COR-L47 (cell line): ENCODE measurements around the gene KCNQ2.

ENCODE experiments used
- DNase-seq: peaks from one replicate; lab custom pipeline; 2025; lab: John Stamatoyannopoulos, UW

KCNQ2 gene

GRCh38 chr20:63434599-63435378 lies 37.7 kb downstream of the KCNQ2 start:
- DNase-seq = peak; percentile 45

- no peak for DNase-seq
These were observed 38.5 kb downstream of the KCNQ2 start for GRCh38 chr20:63433756-63434531.

- no peak for DNase-seq
These were observed 39.1 kb downstream of the KCNQ2 start for GRCh38 chr20:63433351-63433750.

- DNase-seq = no peak
These were observed 39.7 kb downstream of the KCNQ2 start for GRCh38 chr20:63432577-63433325.

GRCh38 chr20:63431944-63432343 lies 40.5 kb downstream of the KCNQ2 start:
- DNase-seq = no peak

- DNase-seq = no peak
These were observed 41.6 kb downstream of the KCNQ2 start for GRCh38 chr20:63430891-63431290.

- no peak for DNase-seq
These were observed 42.5 kb downstream of the KCNQ2 start for GRCh38 chr20:63429992-63430391.

- DNase-seq = no peak
These were observed 43.4 kb downstream of the KCNQ2 start for GRCh38 chr20:63428906-63429575.

GRCh38 chr20:63427724-63428330 lies 44.6 kb downstream of the KCNQ2 start:
- no peak for DNase-seq

- no peak for DNase-seq
These were observed 45.2 kb downstream of the KCNQ2 start for GRCh38 chr20:63427206-63427605.

GRCh38 chr20:63425846-63426485 lies 46.5 kb downstream of the KCNQ2 start:
- no peak for DNase-seq

GRCh38 chr20:63424613-63425012 lies 47.8 kb downstream of the KCNQ2 start:
- DNase-seq = no peak

GRCh38 chr20:63423751-63424150 lies 48.7 kb downstream of the KCNQ2 start:
- DNase-seq = no peak

- no peak for DNase-seq
These were observed 49.8 kb downstream of the KCNQ2 start for GRCh38 chr20:63422653-63423052.

GRCh38 chr20:63421913-63422312 lies 50.5 kb downstream of the KCNQ2 start:
- DNase-seq = no peak

GRCh38 chr20:63421094-63421692 lies 51.3 kb downstream of the KCNQ2 start:
- DNase-seq = no peak

- no peak for DNase-seq
These were observed 51.9 kb downstream of the KCNQ2 start for GRCh38 chr20:63420359-63421093.

GRCh38 chr20:63419299-63419698 lies 53.2 kb downstream of the KCNQ2 start:
- no peak for DNase-seq

GRCh38 chr20:63418617-63419016 lies 53.8 kb downstream of the KCNQ2 start:
- DNase-seq = no peak

- no peak for DNase-seq
These were observed 54.7 kb downstream of the KCNQ2 start for GRCh38 chr20:63417738-63418120.
